Type B pancreatic cell (in vitro differentiated cells): ENCODE measurements around the gene MAP3K6. TPM values are rescaled to one million over a fixed set of nuclear protein-coding genes. Genes with fewer than 3 reads are reported as not detected.
"Not testable (repeated sequence)": the region's sequence is repeated elsewhere in the genome, so short reads cannot be mapped to it uniquely, and the experiment has no call there.

Source experiments
- DNase-seq: peaks from one replicate; pipeline ENCODE4 v3.0.0; 2021; ENCODE audit warnings: mixed read lengths; ENCODE audit not compliant: unreplicated experiment; ENCODE audit errors: extremely low spot score
- H3K27ac Mint-ChIP-seq: 2 replicates; pipeline ENCODE4 v1.8.0; 2021; ENCODE audit warnings: mild to moderate bottlenecking, mixed read lengths
- H3K27me3 Mint-ChIP-seq: 2 replicates; pipeline ENCODE4 v1.8.0; 2021; ENCODE audit warnings: mixed read lengths
- H3K36me3 Mint-ChIP-seq: 2 replicates; pipeline ENCODE4 v1.8.0; 2021; ENCODE audit warnings: mixed read lengths
- H3K4me1 Mint-ChIP-seq: one replicate; pipeline ENCODE4 v1.8.0; 2021; ENCODE audit warnings: mixed read lengths; ENCODE audit not compliant: unreplicated experiment
- H3K4me3 Mint-ChIP-seq: 2 replicates; pipeline ENCODE4 v1.8.0; 2021; ENCODE audit warnings: mild to moderate bottlenecking, mixed read lengths
- H3K9me3 Mint-ChIP-seq: 2 replicates; pipeline ENCODE4 v1.8.0; 2021; ENCODE audit warnings: mixed read lengths
- CTCF ChIP-seq: fragments of 200-600 bp; sonication (generic); conservative IDR thresholded peaks from 2 replicates; pipeline ENCODE4 v1.5.0; 2021; ENCODE audit warnings: antibody characterized with exemption, mild to moderate bottlenecking
- total RNA-seq: library from RNA; stranded (reverse); gene quantifications from 2 replicates; pipeline ENCODE4 v1.2.1, GENCODE V29; 2021; ENCODE audit warnings: low replicate concordance

MAP3K6 gene
- total RNA-seq, 1 donor from 2014 or later = 15.6 TPM

- H3K27ac Mint-ChIP-seq = peak within 1 kb of the TSS; percentile 88
- H3K4me1 Mint-ChIP-seq = peaks cover 23% of the 10 kb centered on the region
- DNase-seq = peak; percentile 92
- no peaks in the 10 kb centered on the region for H3K9me3 Mint-ChIP-seq
- H3K36me3 Mint-ChIP-seq = no peaks in the 10 kb centered on the region
- H3K4me3 Mint-ChIP-seq = peak within 1 kb of the TSS; percentile 89
- peaks cover 13% of the 10 kb centered on the region for H3K27me3 Mint-ChIP-seq
- peak; percentile 65 for TF ChIP-seq CTCF
These were observed 25.5 kb upstream of the MAP3K6 start, which contains the start of gene GPR3 for GRCh38 chr1:27392096-27392777. Gene GPR3 (plus strand): TSS chr1:27392622. CDS start chr1:27393799, 1,177 bp downstream.

- Mint-ChIP-seq H3K27me3 (peaks cover 13% of the 10 kb centered on the region), H3K9me3 (no peaks in the 10 kb centered on the region), H3K4me3 (peak overlapping the region; percentile 89), H3K36me3 (no peaks in the 10 kb centered on the region), H3K4me1 (peaks cover 23% of the 10 kb centered on the region), H3K27ac (peak overlapping the region; percentile 88)
- TF ChIP-seq CTCF = no peak
- DNase-seq = no peak
These were observed 24.8 kb upstream of the MAP3K6 start for GRCh38 chr1:27391511-27392095.

GRCh38 chr1:27388337-27389005, 21.7 kb upstream of the MAP3K6 start:
- DNase-seq = no peak
- H3K4me1 Mint-ChIP-seq = peaks cover 12% of the 10 kb centered on the region
- peak overlapping the region; percentile 86 for H3K27ac Mint-ChIP-seq
- no peaks in the 10 kb centered on the region for H3K36me3 Mint-ChIP-seq
- peak overlapping the region; percentile 7 for H3K4me3 Mint-ChIP-seq
- peaks cover 13% of the 10 kb centered on the region for H3K27me3 Mint-ChIP-seq
- peak; percentile 86 for TF ChIP-seq CTCF
- no peaks in the 10 kb centered on the region for H3K9me3 Mint-ChIP-seq

DNA sequence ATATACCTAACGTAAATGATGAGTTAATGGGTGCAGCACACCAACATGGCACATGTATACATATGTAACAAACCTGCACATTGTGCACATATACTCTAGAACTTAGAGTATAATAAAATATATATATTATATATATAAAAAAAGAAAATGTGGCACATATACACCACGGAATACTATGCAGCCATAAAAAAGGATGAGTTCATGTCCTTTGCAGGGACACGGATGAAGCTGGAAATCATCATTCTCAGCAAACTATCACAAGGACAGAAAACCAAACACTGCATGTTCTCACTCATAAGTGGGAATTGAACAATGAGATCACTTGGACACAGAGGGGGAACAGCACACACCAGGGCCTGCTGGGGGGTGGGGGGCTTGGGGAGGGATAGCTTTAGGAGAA, 18.0 kb upstream of the MAP3K6 start:
- not testable (repeated sequence) for H3K4me3 Mint-ChIP-seq, DNase-seq, H3K4me1 Mint-ChIP-seq, H3K36me3 Mint-ChIP-seq, H3K27ac Mint-ChIP-seq, H3K9me3 Mint-ChIP-seq
- H3K27me3 Mint-ChIP-seq = peaks cover 12% of the 10 kb centered on the region

- Mint-ChIP-seq H3K27me3 (peaks cover 15% of the 10 kb centered on the region), H3K4me3 (no peak overlapping the region), H3K4me1 (peaks cover 6% of the 10 kb centered on the region), H3K36me3 (no peaks in the 10 kb centered on the region), H3K27ac (no peak overlapping the region), H3K9me3 (no peaks in the 10 kb centered on the region)
- no peak for TF ChIP-seq CTCF
- DNase-seq = no peak
These were observed 16.9 kb upstream of the MAP3K6 start for GRCh38 chr1:27383661-27384060.
